ENCODE measurements around the gene CLEC7A.

Gene CLEC7A

GRCh38 chr12:10088955-10089900 lies 40.8 kb downstream of the CLEC7A start:
- no peak for DNase-seq

GRCh38 chr12:10088031-10088430 lies 42.0 kb downstream of the CLEC7A start:
- no peak for DNase-seq

- DNase-seq, result no peak
Measured at GRCh38 chr12:10086387-10086786, 43.6 kb downstream of the CLEC7A start.

GRCh38 chr12:10084733-10085132 lies 45.3 kb downstream of the CLEC7A start:
- no peak for DNase-seq

- DNase-seq, result no peak
Measured at GRCh38 chr12:10082117-10082874, 47.7 kb downstream of the CLEC7A start.

- no peak for DNase-seq
Measured at GRCh38 chr12:10075451-10075850, 54.5 kb downstream of the CLEC7A start.

GRCh38 chr12:10073261-10073660 lies 56.7 kb downstream of the CLEC7A start:
- DNase-seq, result no peak

GRCh38 chr12:10072131-10072530 lies 57.9 kb downstream of the CLEC7A start:
- DNase-seq, result no peak

- DNase-seq, result no peak
Measured at GRCh38 chr12:10070380-10070779, 59.6 kb downstream of the CLEC7A start.

GRCh38 chr12:10069976-10070375 lies 60.0 kb downstream of the CLEC7A start:
- DNase-seq, result no peak

- no peak for DNase-seq
Measured at GRCh38 chr12:10069099-10069498, 60.9 kb downstream of the CLEC7A start.

- DNase-seq, result no peak
Measured at GRCh38 chr12:10068644-10069043, 61.4 kb downstream of the CLEC7A start.

- no peak for DNase-seq
Measured at GRCh38 chr12:10067942-10068341, 62.1 kb downstream of the CLEC7A start.

GRCh38 chr12:10067264-10067663 lies 62.7 kb downstream of the CLEC7A start:
- no peak for DNase-seq

Data from retina (tissue), 1 donor.